Central memory CD8-positive, alpha-beta T cell (primary cell): ENCODE data around the gene CDRT4.

Source experiments
- ATAC-seq: fragments of 150-1000 bp; cut with Tn5 transposase; replicated peaks from 2 replicates; pipeline ENCODE4 v1.10.0; 2022; ENCODE audit warnings: mild to moderate bottlenecking, moderate FRiP score, moderate number of reproducible peaks; ENCODE audit not compliant: poor library complexity, severe bottlenecking; ENCODE audit errors: extremely low read depth
- DNase-seq, 2 donors: peaks; one replicate each; pipeline ENCODE4 v3.0.0; 2021; ENCODE audit warnings: low spot score in 2 of 2
- H3K27ac Mint-ChIP-seq: one replicate; pipeline ENCODE4 v1.8.0; 2022; ENCODE audit warnings: low read depth, mild to moderate bottlenecking, moderate library complexity, mixed read lengths
- H3K27me3 Mint-ChIP-seq: one replicate; pipeline ENCODE4 v1.8.0; 2022; ENCODE audit warnings: mixed read lengths
- H3K36me3 Mint-ChIP-seq: one replicate; pipeline ENCODE4 v1.8.0; 2022; ENCODE audit warnings: mild to moderate bottlenecking, moderate library complexity, mixed read lengths; ENCODE audit not compliant: insufficient read depth
- H3K4me1 Mint-ChIP-seq: one replicate; pipeline ENCODE4 v1.8.0; 2022; ENCODE audit warnings: mixed read lengths
- H3K4me3 Mint-ChIP-seq: one replicate; pipeline ENCODE4 v1.8.0; 2022; ENCODE audit warnings: mild to moderate bottlenecking, moderate library complexity, mixed read lengths
- H3K9me3 Mint-ChIP-seq: one replicate; pipeline ENCODE4 v1.8.0; 2022; ENCODE audit warnings: mixed read lengths

The CDRT4 gene

DNA sequence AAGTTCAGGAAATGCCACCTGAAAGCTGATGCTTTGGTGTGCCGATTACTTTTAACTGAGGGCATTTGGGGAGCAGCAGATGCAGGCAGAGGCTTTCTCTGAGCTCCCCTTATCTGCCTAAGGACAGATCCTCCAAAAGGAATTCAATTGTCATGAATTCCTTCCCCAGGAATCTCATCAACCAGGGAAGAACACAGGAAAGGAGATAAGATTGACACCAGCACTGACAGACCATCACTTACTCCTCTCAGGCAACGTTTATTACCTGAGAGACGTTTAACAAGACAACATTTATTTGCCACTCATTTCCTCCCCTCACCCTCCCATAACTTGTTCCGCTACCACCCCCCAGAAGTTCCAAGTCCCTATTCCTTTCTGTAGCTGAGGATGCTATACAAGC is 17.6 kb upstream of the CDRT4 start:
- Mint-ChIP-seq H3K27me3 (no peaks in the 10 kb centered on the region), H3K4me1 (no peaks in the 10 kb centered on the region), H3K9me3 (no peaks in the 10 kb centered on the region), H3K36me3 (peaks cover 6% of the 10 kb centered on the region), H3K4me3 (no peak overlapping the region), H3K27ac (no peak overlapping the region)
- no peak for ATAC-seq
- no peak for DNase-seq

DNA sequence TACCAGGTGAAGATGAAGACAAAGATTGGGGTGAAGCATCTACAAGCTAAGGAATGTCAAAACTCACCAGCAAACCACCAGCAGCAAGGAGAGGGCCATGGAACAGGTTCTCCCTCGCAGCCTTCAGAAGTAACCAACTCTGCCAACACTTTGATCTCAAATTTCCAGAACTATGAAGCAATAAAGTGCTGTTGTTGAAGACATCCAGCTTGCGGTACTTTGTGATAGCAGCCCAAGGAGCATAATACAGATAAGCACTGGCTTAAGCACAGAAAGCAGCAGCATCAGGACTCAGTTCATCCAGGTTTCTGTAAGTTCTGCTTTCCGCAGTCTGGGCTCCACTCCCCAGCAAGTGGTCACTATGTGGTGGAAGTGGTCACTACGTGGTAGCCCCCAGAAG is 16.0 kb upstream of the CDRT4 start:
- ATAC-seq: no peak
- Mint-ChIP-seq H3K4me1 (no peaks in the 10 kb centered on the region), H3K27ac (no peak overlapping the region), H3K9me3 (no peaks in the 10 kb centered on the region), H3K27me3 (no peaks in the 10 kb centered on the region), H3K4me3 (no peak overlapping the region), H3K36me3 (peaks cover 4% of the 10 kb centered on the region)
- no peak for DNase-seq

DNA sequence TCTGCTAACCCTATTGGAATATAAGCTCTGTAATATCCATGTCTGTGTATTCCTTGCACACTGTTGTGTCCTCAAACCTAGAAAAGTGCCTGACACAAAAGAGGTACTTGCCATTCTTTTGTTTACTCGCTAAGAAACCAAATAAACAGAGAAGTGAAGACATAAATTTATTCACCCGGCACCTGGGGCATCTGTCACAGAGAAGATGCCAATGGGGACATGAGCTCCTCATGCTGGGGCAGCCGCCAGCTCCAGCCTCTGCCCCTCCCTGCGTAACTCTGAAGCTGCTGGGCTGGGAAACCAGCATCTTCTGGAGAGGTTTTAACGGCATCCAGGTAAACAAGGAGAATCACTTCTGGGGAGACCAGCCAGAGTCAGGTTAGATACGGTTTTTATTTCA is 15.1 kb upstream of the CDRT4 start:
- ATAC-seq (no peak), DNase-seq (no peak)
- H3K36me3 Mint-ChIP-seq: peaks cover 4% of the 10 kb centered on the region
- no peak overlapping the region for H3K4me3 Mint-ChIP-seq
- no peaks in the 10 kb centered on the region for H3K4me1 Mint-ChIP-seq
- no peak overlapping the region for H3K27ac Mint-ChIP-seq
- no peaks in the 10 kb centered on the region for H3K27me3 Mint-ChIP-seq
- H3K9me3 Mint-ChIP-seq: no peaks in the 10 kb centered on the region

DNA sequence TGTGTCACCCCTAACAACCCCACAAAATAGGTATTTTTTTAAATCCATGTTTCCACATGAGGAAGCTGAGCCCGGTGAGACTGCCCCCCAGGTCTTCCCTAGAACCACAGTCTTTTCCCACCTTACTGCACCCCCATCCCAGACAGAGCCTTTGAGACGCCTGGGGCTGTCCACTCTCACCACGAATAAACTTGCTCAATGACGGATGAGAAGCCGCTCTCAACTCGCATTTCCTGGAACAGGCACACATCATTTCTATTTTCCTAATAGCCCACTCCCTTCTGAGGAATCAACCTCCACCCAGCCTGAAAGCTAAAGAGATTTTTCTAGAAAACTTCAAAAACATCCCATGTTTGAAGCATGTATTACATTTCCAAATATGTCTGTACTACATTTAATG is 14.1 kb upstream of the CDRT4 start:
- Mint-ChIP-seq H3K27ac (no peak overlapping the region), H3K4me1 (no peaks in the 10 kb centered on the region), H3K4me3 (no peak overlapping the region), H3K27me3 (no peaks in the 10 kb centered on the region), H3K9me3 (no peaks in the 10 kb centered on the region), H3K36me3 (peaks cover 4% of the 10 kb centered on the region)
- no peak for ATAC-seq
- no peak for DNase-seq

DNA sequence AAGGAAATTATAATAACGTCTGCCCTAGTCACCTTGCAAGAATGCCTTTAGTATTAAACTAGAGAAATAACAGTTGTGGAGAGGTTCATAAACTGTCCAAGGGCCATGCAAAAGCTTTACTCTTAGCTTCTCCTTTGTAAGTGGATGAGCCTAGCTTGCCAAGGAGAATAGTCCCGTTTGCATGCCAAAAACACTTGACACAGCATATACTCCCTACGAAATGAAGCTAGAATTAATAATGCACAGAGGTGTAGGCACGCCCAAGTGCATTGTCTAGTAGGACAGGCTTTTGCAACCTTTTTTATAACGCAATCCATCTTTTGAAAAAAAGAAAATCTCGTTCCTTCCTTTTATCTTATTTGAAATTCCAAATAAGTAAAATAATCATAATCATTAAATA is 12.8 kb upstream of the CDRT4 start:
- Mint-ChIP-seq H3K4me1 (no peaks in the 10 kb centered on the region), H3K27ac (no peak overlapping the region), H3K4me3 (no peak overlapping the region), H3K27me3 (no peaks in the 10 kb centered on the region), H3K9me3 (no peaks in the 10 kb centered on the region), H3K36me3 (peaks cover 2% of the 10 kb centered on the region)
- ATAC-seq (no peak), DNase-seq (no peak)

DNA sequence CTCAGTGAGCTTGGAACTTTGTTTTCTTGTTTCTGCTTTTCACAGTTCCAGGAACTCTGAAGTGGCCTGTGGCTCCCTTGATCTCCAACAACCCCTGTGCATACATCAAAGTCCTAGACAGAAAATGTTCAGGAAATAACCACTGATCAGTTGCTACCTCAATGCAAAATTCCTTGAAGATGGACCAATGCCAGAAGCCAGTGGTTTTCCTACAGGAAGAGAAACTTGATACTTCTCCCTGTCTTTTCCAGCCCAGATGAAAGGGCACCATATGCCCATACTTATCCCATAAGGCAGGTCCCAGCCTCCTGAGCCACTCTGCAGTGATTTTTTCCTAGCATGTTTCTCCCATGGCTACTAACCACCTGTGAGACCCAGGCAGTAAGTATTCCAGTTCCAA is 12.3 kb upstream of the CDRT4 start:
- no peaks in the 10 kb centered on the region for H3K4me1 Mint-ChIP-seq
- H3K9me3 Mint-ChIP-seq: no peaks in the 10 kb centered on the region
- H3K4me3 Mint-ChIP-seq: no peak overlapping the region
- H3K36me3 Mint-ChIP-seq: peaks cover 2% of the 10 kb centered on the region
- H3K27me3 Mint-ChIP-seq: no peaks in the 10 kb centered on the region
- DNase-seq (no peak), ATAC-seq (no peak)
- no peak overlapping the region for H3K27ac Mint-ChIP-seq

DNA sequence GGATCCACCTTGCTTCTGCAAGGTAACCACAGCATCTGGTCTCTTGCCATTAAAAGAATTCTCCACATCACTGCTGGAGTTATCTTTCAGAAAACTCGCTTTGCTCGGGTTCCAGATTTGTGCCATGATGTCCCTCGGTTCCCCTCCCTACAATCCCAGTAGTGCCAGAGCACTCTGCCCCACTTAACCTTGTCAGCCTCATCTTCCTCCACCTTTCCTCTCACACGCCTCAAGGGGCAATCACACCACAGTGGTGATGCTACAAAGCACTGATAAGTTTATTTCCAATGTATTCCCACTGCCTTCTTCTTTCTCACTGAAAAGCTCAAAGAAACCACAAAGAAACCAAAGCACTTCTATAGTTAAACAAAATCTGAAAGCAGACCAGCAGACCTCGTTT is 11.4 kb upstream of the CDRT4 start:
- Mint-ChIP-seq H3K4me3 (no peak overlapping the region), H3K9me3 (no peaks in the 10 kb centered on the region), H3K27ac (no peak overlapping the region), H3K27me3 (no peaks in the 10 kb centered on the region), H3K4me1 (no peaks in the 10 kb centered on the region), H3K36me3 (peaks cover 2% of the 10 kb centered on the region)
- ATAC-seq: no peak
- DNase-seq: no peak

DNA sequence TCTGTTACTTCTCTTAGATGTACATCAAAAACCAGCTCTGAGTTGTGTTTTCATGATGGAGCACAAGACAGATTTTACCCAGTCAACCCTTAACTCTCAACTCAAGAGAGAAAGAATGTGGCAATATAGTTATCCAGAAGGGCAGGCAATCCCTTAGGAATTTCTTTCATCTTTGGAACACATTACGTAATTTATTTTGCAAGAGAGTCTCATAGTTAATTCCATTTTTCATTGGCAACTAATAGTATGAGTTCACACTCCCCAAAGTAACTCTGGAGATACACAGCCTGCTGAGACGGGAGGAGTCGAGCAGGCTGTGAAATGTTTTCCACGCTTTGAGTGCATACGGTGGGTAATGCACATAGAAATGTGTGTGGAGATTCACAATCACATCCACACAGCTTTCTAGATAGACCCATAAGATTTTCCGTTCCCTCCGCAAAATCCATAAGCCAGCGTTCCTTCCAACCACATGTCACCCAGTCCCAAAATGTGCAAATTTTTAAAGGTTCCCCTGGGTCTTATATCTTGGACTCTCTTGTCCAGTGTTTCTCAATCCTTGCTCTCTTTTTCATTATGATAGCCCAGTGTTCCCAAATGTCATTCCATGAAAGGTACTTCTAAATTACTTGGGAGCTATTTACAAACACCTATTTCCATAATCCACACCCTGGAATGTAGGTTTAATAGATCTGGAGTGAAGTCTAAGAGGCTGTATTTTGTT is 8.4 kb upstream of the CDRT4 start:
- Mint-ChIP-seq H3K36me3 (peaks cover 2% of the 10 kb centered on the region), H3K9me3 (no peaks in the 10 kb centered on the region), H3K27ac (no peak overlapping the region), H3K27me3 (no peaks in the 10 kb centered on the region), H3K4me3 (no peak overlapping the region), H3K4me1 (no peaks in the 10 kb centered on the region)
- ATAC-seq: no peak
- DNase-seq: no peak

DNA sequence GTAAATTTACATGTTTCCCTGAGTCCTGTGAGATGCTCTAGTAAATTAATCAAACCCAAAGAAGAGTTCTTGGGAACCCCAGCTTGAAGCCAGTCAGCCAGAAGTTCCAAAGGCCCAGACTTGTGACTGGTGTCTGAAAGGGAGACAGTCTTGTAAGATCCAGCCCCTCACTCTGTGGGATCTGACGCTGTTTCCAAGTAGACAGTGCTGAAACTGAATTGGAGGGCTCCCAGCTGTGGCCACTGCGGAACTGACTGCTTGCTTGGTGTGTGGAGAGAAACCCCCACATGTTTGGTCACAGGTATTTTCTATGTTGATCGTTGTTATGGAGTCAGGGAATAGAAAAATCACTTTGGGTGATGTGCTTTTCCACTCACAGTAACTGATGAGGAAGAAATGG is 5.5 kb upstream of the CDRT4 start:
- Mint-ChIP-seq H3K4me1 (no peaks in the 10 kb centered on the region), H3K27ac (no peak overlapping the region), H3K27me3 (no peaks in the 10 kb centered on the region), H3K36me3 (peaks cover 2% of the 10 kb centered on the region), H3K9me3 (no peaks in the 10 kb centered on the region), H3K4me3 (no peak overlapping the region)
- no peak for ATAC-seq
- DNase-seq: no peak

DNA sequence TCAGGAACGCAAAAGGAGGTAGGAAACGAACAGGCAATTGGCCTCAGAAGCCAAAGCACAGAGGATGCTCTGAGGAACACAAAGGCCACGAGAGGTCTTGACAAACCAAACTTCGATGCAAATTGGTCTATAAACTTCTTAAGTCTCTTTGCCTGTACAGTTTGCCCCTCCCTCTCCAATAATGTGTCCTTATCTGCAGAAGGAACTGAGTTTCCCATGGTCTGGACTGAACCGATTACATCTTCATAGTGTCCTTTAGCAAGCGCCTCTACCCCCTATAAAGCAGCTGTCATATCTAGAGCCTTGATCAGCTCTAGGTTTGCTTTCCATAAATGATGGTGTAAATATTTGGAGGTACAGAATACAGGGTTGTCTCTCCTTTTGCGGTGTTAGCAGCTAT is 3.1 kb upstream of the CDRT4 start:
- H3K4me3 Mint-ChIP-seq: no peak overlapping the region
- DNase-seq (no peak), ATAC-seq (no peak)
- no peaks in the 10 kb centered on the region for H3K4me1 Mint-ChIP-seq
- H3K27me3 Mint-ChIP-seq: no peaks in the 10 kb centered on the region
- H3K27ac Mint-ChIP-seq: no peak overlapping the region
- H3K9me3 Mint-ChIP-seq: no peaks in the 10 kb centered on the region
- H3K36me3 Mint-ChIP-seq: peaks cover 2% of the 10 kb centered on the region

DNA sequence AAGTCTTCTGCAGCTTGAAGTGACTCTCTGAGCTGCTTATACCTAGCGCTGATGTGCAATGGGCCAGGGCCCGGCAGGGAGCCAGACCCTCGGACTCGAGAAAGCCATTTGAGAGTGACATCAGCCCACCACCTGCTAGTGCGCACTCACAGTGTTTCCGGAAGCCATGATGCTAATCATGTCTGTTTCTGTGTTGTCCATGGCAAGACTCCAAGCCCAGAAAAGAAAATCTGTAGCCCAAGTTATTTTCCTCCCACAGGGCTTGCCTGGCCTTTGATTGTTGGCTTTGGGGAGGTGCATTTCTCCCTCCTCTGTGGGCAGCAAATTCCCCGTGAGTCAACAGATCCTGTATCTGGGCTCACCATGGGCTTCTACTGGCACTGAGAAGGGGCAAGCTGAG is 1.8 kb upstream of the CDRT4 start:
- peaks cover 2% of the 10 kb centered on the region for H3K36me3 Mint-ChIP-seq
- H3K4me1 Mint-ChIP-seq: no peaks in the 10 kb centered on the region
- H3K27me3 Mint-ChIP-seq: no peaks in the 10 kb centered on the region
- H3K27ac Mint-ChIP-seq: no peak overlapping the region
- no peak overlapping the region for H3K4me3 Mint-ChIP-seq
- DNase-seq (no peak), ATAC-seq (no peak)
- H3K9me3 Mint-ChIP-seq: no peaks in the 10 kb centered on the region

DNA sequence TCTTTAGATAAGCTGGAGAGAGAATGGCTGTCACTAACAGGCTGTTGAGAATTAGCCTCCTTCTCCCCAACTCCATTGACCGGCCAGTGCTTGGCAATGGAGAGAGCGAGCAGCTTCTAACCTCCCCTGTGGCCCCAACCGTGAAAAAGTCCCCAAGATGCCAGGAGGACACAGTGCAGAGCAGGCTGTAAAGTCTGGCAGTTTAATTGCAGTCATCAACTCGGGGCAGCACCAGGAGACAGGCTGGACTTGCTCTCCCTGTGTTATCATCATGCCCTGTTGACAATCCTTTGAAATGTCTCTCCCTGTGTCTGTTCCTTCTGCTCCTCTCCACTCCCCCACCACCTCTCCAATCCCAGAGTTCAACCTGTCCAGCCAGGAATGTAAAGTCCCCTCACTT is 705 bp upstream of the CDRT4 start:
- DNase-seq (no peak), ATAC-seq (no peak)
- Mint-ChIP-seq H3K9me3 (no peaks in the 10 kb centered on the region), H3K27ac (no peak overlapping the region), H3K4me1 (no peaks in the 10 kb centered on the region), H3K27me3 (no peaks in the 10 kb centered on the region), H3K36me3 (peaks cover 1% of the 10 kb centered on the region), H3K4me3 (no peak overlapping the region)

DNA sequence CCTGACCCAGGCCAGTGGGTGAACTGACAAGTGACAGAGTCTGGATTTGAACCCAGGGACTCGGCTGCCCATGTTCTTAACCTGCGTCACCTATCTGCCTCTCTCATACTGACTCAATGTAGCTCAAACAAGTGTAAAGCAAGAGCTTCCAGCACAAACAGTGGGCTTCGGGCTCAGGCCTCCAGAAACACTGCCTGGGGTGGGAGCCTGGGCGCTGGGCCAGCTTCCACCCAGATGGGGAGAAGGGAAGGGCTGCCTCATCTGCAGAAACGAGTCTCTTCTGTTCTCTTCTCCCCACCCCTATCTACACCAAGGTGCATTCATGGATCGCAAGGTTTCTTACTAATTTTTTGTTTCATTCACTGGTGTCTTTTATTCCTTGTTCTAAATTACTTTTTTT is 1.3 kb downstream of the CDRT4 start:
- ATAC-seq (no peak), DNase-seq (no peak)
- Mint-ChIP-seq H3K27me3 (no peaks in the 10 kb centered on the region), H3K4me1 (no peaks in the 10 kb centered on the region), H3K9me3 (no peaks in the 10 kb centered on the region), H3K36me3 (no peaks in the 10 kb centered on the region), H3K4me3 (no peak overlapping the region), H3K27ac (no peak overlapping the region)
